D721Med (cell line): Measurements from ENCODE around the gene SYK.

Experiments used
- DNase-seq: peaks from one replicate; pipeline ENCODE4 v3.0.0; 2011; ENCODE audit warnings: low spot score; ENCODE audit not compliant: insufficient read length
- FAIRE-seq: peaks from 2 replicates; lab custom pipeline; 2011; peaks lifted over from hg19 to GRCh38; lab: Jason Lieb, UNC
- CTCF ChIP-seq: IDR thresholded peaks from 2 replicates; pipeline ENCODE4 v1.5.1; 2012; ENCODE audit warnings: mild to moderate bottlenecking, control low read depth; ENCODE audit not compliant: insufficient read depth; ENCODE audit errors: missing control alignments

SYK gene

GRCh38 chr9:90857855-90858254, 56.2 kb downstream of the SYK start:
- DNase-seq = no peak
- FAIRE-seq = no peak
- TF ChIP-seq CTCF = no peak

GRCh38 chr9:90858457-90858901, 56.9 kb downstream of the SYK start:
- DNase-seq = no peak
- no peak for FAIRE-seq
- no peak for TF ChIP-seq CTCF

- DNase-seq = no peak
- no peak for TF ChIP-seq CTCF
- no peak for FAIRE-seq
These were observed 58.8 kb downstream of the SYK start for GRCh38 chr9:90860382-90860781.

GRCh38 chr9:90860826-90861225, 59.2 kb downstream of the SYK start:
- FAIRE-seq (no peak), DNase-seq (no peak)
- no peak for TF ChIP-seq CTCF

GRCh38 chr9:90861380-90861779, 59.8 kb downstream of the SYK start:
- no peak for TF ChIP-seq CTCF
- no peak for FAIRE-seq
- no peak for DNase-seq

GRCh38 chr9:90861826-90862740, 60.5 kb downstream of the SYK start:
- DNase-seq (no peak), FAIRE-seq (no peak)
- no peak for TF ChIP-seq CTCF

GRCh38 chr9:90864779-90865178, 63.2 kb downstream of the SYK start:
- no peak for TF ChIP-seq CTCF
- no peak for FAIRE-seq
- no peak for DNase-seq
